Activated CD8-positive, alpha-beta memory T cell treated with anti-CD3 and anti-CD28 coated beads for 36 hours (primary cell): ENCODE measurements around the gene TMEM223. TPM values are rescaled to one million over a fixed set of nuclear protein-coding genes. Genes with fewer than 3 reads are reported as not detected.

Experiments
- total RNA-seq, 2 experiments: library from RNA; stranded (reverse); gene quantifications; one replicate each; pipeline ENCODE4 v1.2.3, GENCODE V29; 2021

TMEM223 gene
- total RNA-seq, 2 experiments from 2014 or later = 12.4 to 13.1 TPM

Other genes starting within 250 kb of the TMEM223 start
- 10 to 100 TPM; 70.7 to 75.1 TPM for gene AHNAK, start 245.2 kb downstream of the TMEM223 start, total RNA-seq
- 1,000 to 10,000 TPM; 1,860 to 1,862 TPM for gene EEF1G, start 218.1 kb downstream of the TMEM223 start, total RNA-seq
- 10 to 100 TPM; 30.9 to 33.0 TPM for gene TUT1, start 200.5 kb downstream of the TMEM223 start, total RNA-seq
- 100 to 1,000 TPM; 214 to 216 TPM for gene MTA2, start 190.1 kb downstream of the TMEM223 start, total RNA-seq
- gene EML3, start 179.2 kb downstream of the TMEM223 start, total RNA-seq = 100 to 1,000 TPM; 126 to 131 TPM
- gene ROM1, start 178.7 kb downstream of the TMEM223 start, total RNA-seq = 1 to 10 TPM; 3.0 to 3.2 TPM
- gene B3GAT3, start 170.0 kb downstream of the TMEM223 start, total RNA-seq = 10 to 100 TPM; 72.5 to 77.8 TPM
- 100 to 1,000 TPM; 214 to 215 TPM for gene GANAB, start 145.4 kb downstream of the TMEM223 start, total RNA-seq
- 10 to 100 TPM; 43.9 to 44.5 TPM for gene INTS5, start 138.7 kb downstream of the TMEM223 start, total RNA-seq
- 100 to 1,000 TPM; 160 to 172 TPM for gene C11orf98, start 126.8 kb downstream of the TMEM223 start, total RNA-seq
- gene CSKMT, start 126.7 kb downstream of the TMEM223 start, total RNA-seq = 10 to 100 TPM; 46.9 to 51.0 TPM
- 1 to 10 TPM; 5.3 to 6.0 TPM for gene UQCC3, start 120.3 kb downstream of the TMEM223 start, total RNA-seq
- gene LBHD1, start 119.7 kb downstream of the TMEM223 start, total RNA-seq = 10 to 100 TPM; 21.3 to 24.6 TPM
- 100 to 1,000 TPM; 129 TPM for gene UBXN1, start 112.9 kb downstream of the TMEM223 start, total RNA-seq
- gene LRRN4CL, start 102.5 kb downstream of the TMEM223 start, total RNA-seq = under 1 TPM; 0.10 to 0.13 TPM
- gene BSCL2, start 84.6 kb downstream of the TMEM223 start, total RNA-seq = 10 to 100 TPM; 32.9 to 39.1 TPM
- gene GNG3, start 84.3 kb downstream of the TMEM223 start, total RNA-seq = not detected
- gene HNRNPUL2, start 64.5 kb downstream of the TMEM223 start, total RNA-seq = 10 to 100 TPM; 56.2 to 61.9 TPM
- 10 to 100 TPM; 31.6 to 33.2 TPM for gene TTC9C, start 63.5 kb downstream of the TMEM223 start, total RNA-seq
- gene ZBTB3, start 37.8 kb downstream of the TMEM223 start, total RNA-seq = 1 to 10 TPM; 9.3 to 9.8 TPM
- 100 to 1,000 TPM; 137 to 146 TPM for gene POLR2G, start 30.4 kb downstream of the TMEM223 start, total RNA-seq
- gene TAF6L, start 20.6 kb downstream of the TMEM223 start, total RNA-seq = 10 to 100 TPM; 17.5 to 18.6 TPM
- 10 to 100 TPM; 36.1 to 42.7 TPM for gene TMEM179B, start 4.6 kb downstream of the TMEM223 start, total RNA-seq
- 10 to 100 TPM; 93.1 to 95.4 TPM for gene NXF1, start 13.4 kb upstream of the TMEM223 start, total RNA-seq
- gene STX5, start 40.0 kb upstream of the TMEM223 start, total RNA-seq = 10 to 100 TPM; 24.9 to 27.0 TPM
- gene TEX54, start 40.8 kb upstream of the TMEM223 start, total RNA-seq = 1 to 10 TPM in 1 of 2 experiments, not detected in 1; 1.4 TPM
- gene WDR74, start 47.6 kb upstream of the TMEM223 start, total RNA-seq = 100 to 1,000 TPM; 122 to 124 TPM
- gene SLC3A2, start 88.9 kb upstream of the TMEM223 start, total RNA-seq = 100 to 1,000 TPM; 443 to 455 TPM
- gene CHRM1, start 129.4 kb upstream of the TMEM223 start, total RNA-seq = not detected
- gene SLC22A6, start 193.0 kb upstream of the TMEM223 start, total RNA-seq = not detected
- not detected for gene SLC22A8, start 223.8 kb upstream of the TMEM223 start, total RNA-seq